BJ (cell line): ENCODE data around the gene CASKIN2. TPM values are rescaled to one million over a fixed set of nuclear protein-coding genes. Genes with fewer than 3 reads are reported as not detected.

Source experiments
- CTCF ChIA-PET: fragments of 350-600 bp; formaldehyde crosslinking; extraction: SDS; loops from one replicate; lab custom pipeline; 2021; ENCODE audit warnings: antibody characterized with exemption, inconsistent platforms; lab: Yijun Ruan, JAX
- POLR2A ChIA-PET: fragments of 300-600 bp; sonication (Branson Sonifier 250); formaldehyde crosslinking; extraction: SDS; loops from one replicate; lab custom pipeline; 2021; ENCODE audit warnings: antibody characterized with exemption; lab: Charles Lee
- DNase-seq: peaks from one replicate; pipeline ENCODE4 v3.0.0-alpha.2; 2011; ENCODE audit warnings: low read depth
- H3K27me3 ChIP-seq: 2 replicates; pipeline ENCODE4 v1.6.0; 2011; ENCODE audit warnings: low read length; ENCODE audit not compliant: control insufficient read depth, insufficient read depth
- H3K36me3 ChIP-seq: 2 replicates; pipeline ENCODE4 v1.5.1; 2011; ENCODE audit warnings: low read length; ENCODE audit not compliant: control insufficient read depth, insufficient read depth
- H3K4me3 ChIP-seq: 2 replicates; pipeline ENCODE4 v1.5.1; 2011; ENCODE audit warnings: low read depth, mild to moderate bottlenecking, control low read depth, low read length
- polyA plus RNA-seq: library from polyadenylated mRNA; depleted of rRNA; stranded (reverse); fragments of >200 nt; gene quantifications from 2 replicates; pipeline ENCODE4 v1.2.3, GENCODE V29; 2011
- TF ChIP-seq, protein P1 (sequence below): IDR thresholded peaks from 2 replicates; pipeline ENCODE4 v1.5.1; 2011; ENCODE audit warnings: low read depth, mild to moderate bottlenecking, control low read depth, inconsistent platforms, low read length, moderate library complexity; ENCODE audit not compliant: insufficient read depth

CASKIN2 gene
- polyA plus RNA-seq, 1 experiment = 4.8 TPM

DNA sequence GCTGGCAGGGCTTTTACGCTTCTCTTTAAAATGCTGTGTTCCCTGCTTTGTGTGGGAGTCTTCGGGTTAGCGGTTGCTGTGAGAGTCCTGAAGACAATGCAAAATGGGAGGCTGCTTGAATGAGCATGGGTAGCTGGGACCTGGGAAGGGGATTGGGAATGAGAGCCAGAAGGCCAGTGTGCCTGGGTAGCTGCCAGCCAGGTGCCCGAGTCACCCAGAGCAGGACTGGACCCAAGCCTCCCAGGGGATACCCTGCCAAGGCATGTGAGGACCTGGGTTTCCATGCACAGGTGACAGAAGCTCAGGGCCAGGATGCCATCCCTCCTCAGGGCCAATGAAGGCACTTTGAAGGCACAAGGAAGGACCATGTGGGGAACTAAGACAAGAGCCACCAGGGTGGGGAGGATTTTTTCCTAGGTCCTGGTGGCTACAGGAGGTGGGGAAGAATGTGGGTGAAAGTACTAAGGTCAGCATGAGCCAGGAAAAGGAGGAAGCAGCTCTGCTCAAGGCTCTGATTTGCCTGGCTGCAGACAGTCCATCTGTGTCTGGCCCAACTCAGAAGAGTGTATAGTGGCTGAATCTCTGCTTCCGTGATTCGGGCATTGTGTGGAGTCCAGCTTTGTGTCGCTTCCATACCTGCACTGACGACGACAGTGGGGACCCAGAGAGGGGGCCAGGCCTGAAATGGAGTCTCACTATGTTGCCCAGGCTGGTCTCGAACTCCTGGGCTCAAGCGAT is 38.4 kb downstream of the CASKIN2 start:
- ChIA-PET CTCF (interaction anchor here (0.6 to 1.3 kb wide), 2 partner anchors 19 to 39 kb away, joined by 3 to 4 read pairs; partner anchors contain the start of gene TSEN54), POLR2A (interaction anchor here (0.6 to 1.0 kb wide), 2 partner anchors 47 to 166 kb away, joined by 7 to 30 read pairs; no protein-coding TSS in a partner anchor)
- DNase-seq = no peak
- Histone ChIP-seq H3K27me3 (no peaks in the 10 kb centered on the region), H3K4me3 (no peak overlapping the region), H3K36me3 (peaks cover 11% of the 10 kb centered on the region)
- TF ChIP-seq, protein P1, sequence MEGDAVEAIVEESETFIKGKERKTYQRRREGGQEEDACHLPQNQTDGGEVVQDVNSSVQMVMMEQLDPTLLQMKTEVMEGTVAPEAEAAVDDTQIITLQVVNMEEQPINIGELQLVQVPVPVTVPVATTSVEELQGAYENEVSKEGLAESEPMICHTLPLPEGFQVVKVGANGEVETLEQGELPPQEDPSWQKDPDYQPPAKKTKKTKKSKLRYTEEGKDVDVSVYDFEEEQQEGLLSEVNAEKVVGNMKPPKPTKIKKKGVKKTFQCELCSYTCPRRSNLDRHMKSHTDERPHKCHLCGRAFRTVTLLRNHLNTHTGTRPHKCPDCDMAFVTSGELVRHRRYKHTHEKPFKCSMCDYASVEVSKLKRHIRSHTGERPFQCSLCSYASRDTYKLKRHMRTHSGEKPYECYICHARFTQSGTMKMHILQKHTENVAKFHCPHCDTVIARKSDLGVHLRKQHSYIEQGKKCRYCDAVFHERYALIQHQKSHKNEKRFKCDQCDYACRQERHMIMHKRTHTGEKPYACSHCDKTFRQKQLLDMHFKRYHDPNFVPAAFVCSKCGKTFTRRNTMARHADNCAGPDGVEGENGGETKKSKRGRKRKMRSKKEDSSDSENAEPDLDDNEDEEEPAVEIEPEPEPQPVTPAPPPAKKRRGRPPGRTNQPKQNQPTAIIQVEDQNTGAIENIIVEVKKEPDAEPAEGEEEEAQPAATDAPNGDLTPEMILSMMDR = no peak

DNA sequence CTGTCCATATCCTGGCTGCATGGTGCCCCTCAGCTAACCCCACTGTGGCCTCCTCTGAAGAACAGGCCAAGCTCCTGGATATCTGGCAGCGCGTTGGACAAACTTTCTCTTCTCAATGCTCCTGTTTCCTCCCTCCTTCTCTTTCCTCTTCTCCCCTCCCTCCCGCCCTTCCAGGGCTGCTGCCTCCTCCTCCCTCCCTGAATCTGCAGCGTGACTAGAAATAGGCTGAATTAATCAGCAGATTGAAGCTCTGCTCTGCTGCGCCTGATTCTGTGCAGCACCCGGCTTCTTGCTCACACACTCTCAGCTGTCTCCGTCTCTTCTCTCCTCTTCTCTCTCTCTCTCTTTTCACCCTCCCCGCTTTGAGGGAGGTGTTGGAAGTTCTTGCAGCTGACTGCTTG is 39.1 kb downstream of the CASKIN2 start:
- DNase-seq = no peak
- POLR2A ChIA-PET = interaction anchor here (0.6 to 1.0 kb wide), 2 partner anchors 46 to 167 kb away, joined by 7 to 30 read pairs; no protein-coding TSS in a partner anchor
- Histone ChIP-seq H3K4me3 (no peak overlapping the region), H3K36me3 (peaks cover 12% of the 10 kb centered on the region), H3K27me3 (no peaks in the 10 kb centered on the region)
- CTCF ChIA-PET = interaction anchor here (1.3 kb wide), 1 partner anchor 40 kb away, joined by 4 read pairs; the partner anchor contains the start of gene TSEN54
- TF ChIP-seq, protein P1 = no peak

DNA sequence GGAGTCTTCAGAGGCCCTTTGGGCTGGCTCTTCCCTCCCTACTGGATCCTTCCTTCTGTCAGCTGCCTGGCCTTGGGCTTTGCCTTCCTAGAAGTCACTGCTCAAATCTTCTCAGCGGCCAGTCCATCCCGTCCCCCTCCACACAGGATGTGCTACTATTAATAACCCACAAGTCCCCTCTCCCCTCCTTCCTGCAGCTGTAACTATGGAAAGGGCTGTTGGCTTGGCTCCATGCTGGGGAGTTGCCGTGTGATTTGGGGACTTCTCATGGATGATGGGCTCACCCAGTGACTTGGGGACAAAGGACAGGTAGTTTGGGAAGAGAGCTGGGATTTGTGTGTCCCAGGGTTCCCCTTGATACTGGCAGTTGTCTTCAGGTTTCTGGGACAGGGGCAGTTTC is 39.5 kb downstream of the CASKIN2 start:
- Histone ChIP-seq H3K27me3 (no peaks in the 10 kb centered on the region), H3K36me3 (peaks cover 12% of the 10 kb centered on the region), H3K4me3 (no peak overlapping the region)
- CTCF ChIA-PET = interaction anchor here (0.6 kb wide), 1 partner anchor 51 kb away, joined by 5 read pairs; no protein-coding TSS in a partner anchor
- POLR2A ChIA-PET = no interaction called here
- DNase-seq = no peak
- TF ChIP-seq, protein P1 = no peak

DNA sequence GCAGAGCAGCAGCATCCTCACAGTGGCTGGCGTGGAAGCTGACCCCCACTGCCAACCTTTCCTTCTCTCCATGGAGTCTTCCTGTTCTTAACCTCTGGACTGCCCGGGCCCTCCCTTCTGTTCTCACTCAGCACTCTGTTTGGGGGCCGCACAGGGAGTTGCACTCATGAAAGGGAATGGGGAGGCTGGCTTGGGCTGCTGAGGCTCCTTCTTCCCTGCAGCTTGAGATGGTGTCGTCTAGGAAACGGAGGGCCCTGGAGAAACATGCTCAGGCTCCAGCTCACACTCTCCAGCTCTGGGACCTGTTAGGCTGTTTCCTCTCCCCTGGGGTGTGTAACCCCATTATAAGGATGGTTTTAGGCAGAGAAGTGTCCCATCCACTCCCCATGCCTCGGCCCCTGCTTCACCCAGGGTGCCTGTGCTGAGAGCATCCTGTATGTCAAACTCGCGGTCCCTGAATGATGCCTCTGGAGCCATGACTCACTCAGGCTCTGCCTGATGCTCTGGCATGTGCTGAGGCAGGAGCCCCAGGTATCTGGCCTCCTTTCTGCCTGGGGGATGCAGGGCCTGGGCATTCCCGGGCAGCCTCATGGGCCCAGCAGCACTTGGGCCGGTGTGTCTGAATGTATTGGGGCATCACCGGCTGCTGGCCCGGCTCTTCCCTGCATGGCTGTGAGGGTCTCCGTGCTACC is 40.0 kb downstream of the CASKIN2 start:
- no peaks in the 10 kb centered on the region for H3K27me3 ChIP-seq
- ChIA-PET CTCF (interaction anchor here (0.6 to 1.8 kb wide), 2 partner anchors 11 to 50 kb away, joined by 5 to 8 read pairs; no protein-coding TSS in a partner anchor), POLR2A (no interaction called here)
- H3K36me3 ChIP-seq = peaks cover 12% of the 10 kb centered on the region
- no peak for DNase-seq
- TF ChIP-seq, protein P1 = no peak
- H3K4me3 ChIP-seq = no peak overlapping the region

DNA sequence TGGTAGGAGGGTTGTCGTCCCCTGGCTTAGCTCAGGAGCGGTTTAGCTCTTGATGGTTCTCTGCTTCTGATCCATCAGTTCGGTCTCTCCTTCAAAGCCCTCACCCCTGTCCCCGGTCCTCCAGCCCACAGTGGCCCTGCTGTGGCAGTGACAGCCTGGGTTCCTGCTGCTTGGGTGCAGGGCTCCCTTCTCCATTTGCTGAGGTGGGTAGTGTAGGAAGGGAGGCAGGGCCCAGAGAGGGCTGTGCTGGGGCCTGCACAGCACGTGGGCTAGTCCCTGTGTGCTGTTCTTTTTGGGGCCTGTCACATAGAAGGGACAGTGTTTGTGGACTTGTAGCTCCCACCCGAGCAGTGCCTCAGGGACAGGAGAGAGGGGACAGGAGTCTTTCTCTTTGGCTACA is 40.6 kb downstream of the CASKIN2 start:
- no peak for DNase-seq
- TF ChIP-seq, protein P1 = no peak
- no peaks in the 10 kb centered on the region for H3K27me3 ChIP-seq
- ChIA-PET POLR2A (no interaction called here), CTCF (interaction anchor here (1.5 to 1.8 kb wide), 2 partner anchors 11 to 12 kb away, joined by 3 to 8 read pairs; no protein-coding TSS in a partner anchor)
- H3K4me3 ChIP-seq = no peak overlapping the region
- H3K36me3 ChIP-seq = peaks cover 12% of the 10 kb centered on the region
